Mucosa of descending colon (tissue), 3 donors: ENCODE results near the gene BBS5. TPM values are rescaled to one million over a fixed set of nuclear protein-coding genes. Genes with fewer than 3 reads are reported as not detected.
A peak's percentile ranks its signal among the peaks of the same experiment; 100 is the strongest.
"Not testable (repeated sequence)": the region's sequence is repeated elsewhere in the genome, so short reads cannot be mapped to it uniquely, and the experiment has no call there.

Experiments used
- ATAC-seq: fragments of 200-7000 bp; cut with Tn5 transposase; one replicate; pipeline ENCODE4 v1.9.1; 2020; ENCODE audit warnings: mild to moderate bottlenecking, moderate library complexity
- DNase-seq, 3 donors: peaks; one replicate each; pipeline ENCODE4 v3.0.0-alpha.2; 2020
- H3K36me3 ChIP-seq: fragments of 200-600 bp; one replicate; pipeline ENCODE4 v1.8.0; 2021; ENCODE audit warnings: low read depth, mild to moderate bottlenecking
- H3K4me1 ChIP-seq: fragments of 200-600 bp; one replicate; pipeline ENCODE4 v1.8.0; 2021; ENCODE audit warnings: low read depth, mild to moderate bottlenecking
- H3K4me3 ChIP-seq: fragments of 200-600 bp; one replicate; pipeline ENCODE4 v1.8.0; 2021; ENCODE audit warnings: mild to moderate bottlenecking
- H3K9me3 ChIP-seq: fragments of 200-600 bp; one replicate; pipeline ENCODE4 v1.8.0; 2021; ENCODE audit warnings: mild to moderate bottlenecking
- CTCF ChIP-seq: fragments of 200-600 bp; IDR thresholded peaks from one replicate; pipeline ENCODE4 v1.8.0; 2022; ENCODE audit warnings: antibody characterized with exemption, mild to moderate bottlenecking
- intact Hi-C, 2 donors: fragments of 100-400 bp; cut with DNase I in 1 of 2; cut with micrococcal nuclease in 1 of 2; formaldehyde crosslinking; loops; one replicate each; pipeline versions ENCODE4 v1.11.0 to v1.11.1; 2022; cut with DNase I, micrococcal nuclease
- total RNA-seq, 3 donors: library from RNA; stranded (reverse); fragmentation: NEBNext Ultra II Directional in 2 of 3; extraction: Animal tissue kit (Norgen Biotek cat#: 25700) in 2 of 3; gene quantifications; one replicate each; pipeline versions ENCODE4 v1.2.1 to v1.2.4, GENCODE V29; 2021 to 2023
- donor health status: DM: no; HTN: no; CAD: no; lungs with moderate emphysema.
- donor health status: DM: no; HTN: no; CAD: no.
- donor health status: DM: no; HTN: yes; CAD: no.

BBS5 gene
- total RNA-seq, 3 donors from 2014 or later: 2.7 to 7.1 (median 4.4) TPM

DNA sequence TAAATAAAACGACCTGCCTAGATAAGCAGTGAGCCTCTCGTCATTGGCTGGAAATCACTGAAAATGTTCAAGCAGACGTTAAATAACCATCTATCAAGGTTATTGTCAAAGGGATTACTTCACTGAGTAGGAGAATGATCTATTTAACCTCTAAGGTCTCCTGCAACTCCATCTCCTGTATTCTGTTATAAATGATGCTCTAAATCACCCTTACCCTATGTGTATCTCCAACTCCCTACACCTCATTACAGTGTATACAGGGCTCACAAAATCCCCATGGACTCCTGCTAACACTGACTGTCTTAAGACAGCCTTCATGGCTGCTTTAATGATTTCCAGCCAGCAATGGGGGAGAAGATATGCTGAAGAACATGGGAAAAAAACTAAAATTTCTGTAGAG is 31.0 kb upstream of the BBS5 start:
- DNase-seq (no peak), ATAC-seq (no peak)
- intact Hi-C loops: no loop called here
- TF ChIP-seq CTCF: no peak
- Histone ChIP-seq H3K36me3 (no peaks in the 10 kb centered on the region), H3K9me3 (no peaks in the 10 kb centered on the region), H3K4me1 (no peaks in the 10 kb centered on the region), H3K4me3 (no peak overlapping the region)

GRCh38 chr2:169448865-169449264 is 30.4 kb upstream of the BBS5 start:
- Histone ChIP-seq H3K9me3 (no peaks in the 10 kb centered on the region), H3K4me1 (no peaks in the 10 kb centered on the region), H3K36me3 (no peaks in the 10 kb centered on the region), H3K4me3 (no peak overlapping the region)
- intact Hi-C loops: no loop called here
- DNase-seq (no peak), ATAC-seq (no peak)
- no peak for TF ChIP-seq CTCF

GRCh38 chr2:169452080-169452479 is 27.2 kb upstream of the BBS5 start:
- Histone ChIP-seq H3K4me3 (no peak overlapping the region), H3K9me3 (no peaks in the 10 kb centered on the region), H3K4me1 (no peaks in the 10 kb centered on the region), H3K36me3 (no peaks in the 10 kb centered on the region)
- TF ChIP-seq CTCF: no peak
- no peak for DNase-seq
- ATAC-seq: no peak
- intact Hi-C loops: no loop called here

- DNase-seq, H3K9me3 ChIP-seq, H3K4me3 ChIP-seq, H3K36me3 ChIP-seq, H3K4me1 ChIP-seq, ATAC-seq, intact Hi-C loops: not testable (repeated sequence)
Observed at GRCh38 chr2:169453044-169453443, 26.2 kb upstream of the BBS5 start.

DNA sequence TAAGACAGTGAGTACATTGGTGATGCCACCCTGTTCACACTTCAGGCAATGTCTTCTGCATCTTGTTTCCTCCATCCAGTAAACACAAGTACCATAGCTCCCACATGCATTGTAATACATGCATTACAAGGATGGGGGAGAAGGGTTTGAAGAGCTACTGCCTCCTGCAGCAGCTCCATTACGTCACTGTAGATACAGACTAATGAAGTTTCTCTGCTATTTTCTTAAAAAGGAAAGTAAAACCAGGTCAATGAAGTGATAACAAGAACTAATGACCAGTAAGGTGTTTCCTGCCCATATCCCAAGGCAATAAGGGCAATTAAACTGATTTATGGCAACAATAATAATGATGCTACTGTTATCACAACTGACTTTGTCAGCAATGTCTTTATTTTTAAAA is 18.2 kb upstream of the BBS5 start:
- no peaks in the 10 kb centered on the region for H3K4me1 ChIP-seq
- no peaks in the 10 kb centered on the region for H3K36me3 ChIP-seq
- DNase-seq (no peak), ATAC-seq (no peak)
- H3K9me3 ChIP-seq: no peaks in the 10 kb centered on the region
- intact Hi-C loops: no loop called here
- TF ChIP-seq CTCF: no peak
- H3K4me3 ChIP-seq: no peak overlapping the region

DNA sequence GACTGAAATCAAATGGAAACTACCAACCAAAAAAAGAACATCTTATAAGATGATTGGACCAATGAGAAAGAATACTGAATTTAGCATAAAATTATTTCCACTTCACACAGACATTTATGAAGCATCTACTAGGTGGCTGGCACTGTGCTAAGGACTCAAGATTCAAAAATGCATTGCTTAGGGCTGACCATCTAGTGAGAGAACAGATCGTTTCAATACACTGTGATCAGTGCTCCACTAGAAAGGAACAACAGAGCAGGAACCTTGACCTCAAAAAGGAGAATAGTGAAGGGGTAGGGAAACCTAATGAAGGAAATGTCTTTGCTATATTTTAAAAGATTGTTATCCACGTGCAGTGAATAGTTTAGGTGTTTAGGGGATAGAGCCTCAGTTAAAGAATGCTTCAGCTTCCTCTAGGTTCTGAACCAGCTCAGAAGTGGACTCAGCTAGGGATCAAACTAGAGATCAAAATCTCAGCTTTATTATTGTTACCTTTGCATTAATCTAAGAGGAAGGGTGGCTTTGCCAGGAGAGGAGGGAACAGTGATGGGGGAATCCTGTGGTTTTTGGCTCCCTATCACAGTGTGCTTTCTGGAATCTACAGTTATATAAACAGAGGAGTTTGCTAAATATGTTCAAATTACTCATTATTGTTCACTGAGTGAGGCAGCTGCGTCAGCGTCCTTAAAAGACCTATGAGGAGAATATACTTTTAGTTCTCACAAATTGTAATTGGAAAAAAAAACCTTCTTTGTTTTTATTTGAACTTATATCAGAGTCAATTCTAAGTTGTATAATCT is 16.2 kb upstream of the BBS5 start:
- Histone ChIP-seq H3K4me1 (no peaks in the 10 kb centered on the region), H3K4me3 (no peak overlapping the region), H3K36me3 (no peaks in the 10 kb centered on the region), H3K9me3 (no peaks in the 10 kb centered on the region)
- DNase-seq: peak in 1 of 3 donors; percentile 16
- ATAC-seq: peak; percentile 23
- intact Hi-C loops: no loop called here
- no peak for TF ChIP-seq CTCF
